ENCODE results near the gene QARS1.

The QARS1 gene

DNA sequence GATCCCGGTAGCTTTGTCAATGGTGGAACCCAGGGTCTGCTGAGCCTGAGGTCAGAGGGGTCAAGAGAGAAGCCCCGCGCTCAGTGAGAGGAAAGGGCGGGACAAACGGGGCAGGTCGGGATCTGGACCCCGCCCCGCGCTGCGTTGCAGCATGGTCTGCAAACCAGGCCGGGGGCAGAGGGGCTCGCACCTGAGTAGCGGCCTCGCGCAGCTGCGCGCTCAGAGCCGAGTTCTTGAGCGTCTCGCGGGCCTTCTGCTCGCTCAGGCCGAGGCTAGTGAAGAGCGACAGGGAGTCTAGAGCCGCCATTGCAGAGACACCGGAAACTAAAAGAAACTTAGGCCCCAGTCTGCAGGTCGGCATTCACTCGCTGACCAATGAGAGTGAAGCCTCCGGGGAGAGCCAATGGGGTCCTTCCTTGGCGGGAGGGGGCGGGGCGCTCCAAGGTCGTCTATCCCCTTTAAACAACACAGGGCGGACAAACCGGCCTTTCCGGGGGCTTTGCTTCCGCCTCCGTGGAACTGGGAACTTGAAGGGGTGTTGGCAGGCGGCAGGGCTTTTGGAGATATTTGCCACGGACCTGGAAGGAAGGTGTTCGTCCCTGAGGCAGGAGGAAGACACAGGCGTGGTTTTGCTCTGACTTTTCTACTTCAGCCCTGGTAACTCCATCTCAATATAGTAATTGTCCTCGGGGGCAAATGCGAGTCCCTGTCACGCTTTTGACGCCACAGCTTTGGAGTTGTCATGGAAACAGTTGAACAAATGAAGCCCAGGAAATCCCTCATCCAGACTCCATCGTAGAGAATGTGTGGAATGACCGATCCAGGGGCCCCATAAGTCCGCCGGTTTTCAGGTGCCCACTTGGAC is at the start of gene QARS1:
Gene QARS1, minus strand, starts transcription at position 331 of the 865 bp plus-strand sequence. Its CDS starts 24 bp downstream, at position 307.
- H3K9me3 ChIP-seq (ENCODE audit: control insufficient read depth, insufficient read depth, low read length), result no peaks in the 10 kb centered on the region
- H3K4me3 ChIP-seq (ENCODE audit: low read length), result peak within 1 kb of the TSS; percentile 85
- H3K27me3 ChIP-seq (ENCODE audit: control insufficient read depth, low read length), result no peaks in the 10 kb centered on the region
- H3K27ac ChIP-seq (ENCODE audit: low read depth, low read length), result peak within 1 kb of the TSS; percentile 64
- peak within 1 kb of the TSS; percentile 96 for H3K4me2 ChIP-seq (ENCODE audit: low read length)
- no peaks in the 10 kb centered on the region for H3K9me2 ChIP-seq (replicated peaks; ENCODE audit: control insufficient read depth, low read length)
- H3F3A ChIP-seq (ENCODE audit: control insufficient read depth, insufficient read depth), result peaks cover 4% of the 10 kb centered on the region; the same call in 1 of the 2 replicates
- TF ChIP-seq, protein P1, sequence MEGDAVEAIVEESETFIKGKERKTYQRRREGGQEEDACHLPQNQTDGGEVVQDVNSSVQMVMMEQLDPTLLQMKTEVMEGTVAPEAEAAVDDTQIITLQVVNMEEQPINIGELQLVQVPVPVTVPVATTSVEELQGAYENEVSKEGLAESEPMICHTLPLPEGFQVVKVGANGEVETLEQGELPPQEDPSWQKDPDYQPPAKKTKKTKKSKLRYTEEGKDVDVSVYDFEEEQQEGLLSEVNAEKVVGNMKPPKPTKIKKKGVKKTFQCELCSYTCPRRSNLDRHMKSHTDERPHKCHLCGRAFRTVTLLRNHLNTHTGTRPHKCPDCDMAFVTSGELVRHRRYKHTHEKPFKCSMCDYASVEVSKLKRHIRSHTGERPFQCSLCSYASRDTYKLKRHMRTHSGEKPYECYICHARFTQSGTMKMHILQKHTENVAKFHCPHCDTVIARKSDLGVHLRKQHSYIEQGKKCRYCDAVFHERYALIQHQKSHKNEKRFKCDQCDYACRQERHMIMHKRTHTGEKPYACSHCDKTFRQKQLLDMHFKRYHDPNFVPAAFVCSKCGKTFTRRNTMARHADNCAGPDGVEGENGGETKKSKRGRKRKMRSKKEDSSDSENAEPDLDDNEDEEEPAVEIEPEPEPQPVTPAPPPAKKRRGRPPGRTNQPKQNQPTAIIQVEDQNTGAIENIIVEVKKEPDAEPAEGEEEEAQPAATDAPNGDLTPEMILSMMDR (IDR thresholded peaks at IDR 0.05; ENCODE audit: low read depth, low read length, poor library complexity, severe bottlenecking), result no peak
- TF ChIP-seq EZH2phosphoT487 (IDR thresholded peaks at IDR 0.05; ENCODE audit: borderline replicate concordance, low read length), result no peak
- H3K79me2 ChIP-seq (ENCODE audit: control insufficient read depth, low read length), result peaks cover 29% of the 10 kb centered on the region
- H4K20me1 ChIP-seq (ENCODE audit: control insufficient read depth, insufficient read depth, low read depth, low read length), result no peaks in the 10 kb centered on the region
- H3K4me1 ChIP-seq (ENCODE audit: control insufficient read depth, low read length), result peaks cover 21% of the 10 kb centered on the region
- peaks cover 67% of the 10 kb centered on the region for H3K36me3 ChIP-seq (ENCODE audit: control insufficient read depth, low read length)

DNA sequence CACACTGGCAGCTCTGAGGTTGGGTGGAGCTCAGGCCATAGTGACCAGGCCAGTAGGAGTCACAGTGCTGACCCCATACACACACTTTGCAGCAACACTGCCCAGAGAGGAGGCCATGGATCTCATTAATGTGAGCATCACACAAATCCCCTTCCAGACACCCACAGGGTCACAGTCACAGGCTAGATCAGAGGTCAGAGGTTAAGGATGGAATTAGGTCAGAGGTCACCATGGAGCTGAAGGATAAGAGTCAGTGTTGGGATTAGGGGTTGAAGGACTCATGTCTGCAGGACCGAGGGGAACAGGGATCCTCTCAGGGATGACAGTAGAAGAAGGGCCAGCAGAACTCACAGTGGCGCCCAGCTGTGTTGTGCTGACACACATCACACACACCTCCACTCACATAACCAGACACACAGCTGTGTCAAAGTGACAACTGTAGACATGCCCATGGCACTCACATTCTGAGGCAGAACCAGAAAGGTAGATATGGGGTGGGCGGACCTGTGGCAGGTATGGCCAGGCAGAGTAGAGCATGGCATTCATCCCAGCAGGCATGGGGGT is 48.9 kb upstream of the QARS1 start:
- H3K27ac ChIP-seq (ENCODE audit: low read depth, low read length), result no peak overlapping the region
- H3K36me3 ChIP-seq (ENCODE audit: control insufficient read depth, low read length), result no peaks in the 10 kb centered on the region
- H3K4me1 ChIP-seq (ENCODE audit: control insufficient read depth, low read length), result no peaks in the 10 kb centered on the region
- no peaks in the 10 kb centered on the region for H4K20me1 ChIP-seq (ENCODE audit: control insufficient read depth, insufficient read depth, low read depth, low read length)
- H3K9me3 ChIP-seq (ENCODE audit: control insufficient read depth, insufficient read depth, low read length), result no peaks in the 10 kb centered on the region
- TF ChIP-seq, protein P1 (IDR thresholded peaks at IDR 0.05; ENCODE audit: low read depth, low read length, poor library complexity, severe bottlenecking), result no peak
- TF ChIP-seq EZH2phosphoT487 (IDR thresholded peaks at IDR 0.05; ENCODE audit: borderline replicate concordance, low read length), result no peak
- H3K79me2 ChIP-seq (ENCODE audit: control insufficient read depth, low read length), result no peaks in the 10 kb centered on the region
- H3K4me2 ChIP-seq (ENCODE audit: low read length), result no peak overlapping the region
- no peak overlapping the region for H3K4me3 ChIP-seq (ENCODE audit: low read length)
- H3F3A ChIP-seq (ENCODE audit: control insufficient read depth, insufficient read depth), result no peaks in the 10 kb centered on the region
- H3K27me3 ChIP-seq (ENCODE audit: control insufficient read depth, low read length), result no peaks in the 10 kb centered on the region
- H3K9me2 ChIP-seq (replicated peaks; ENCODE audit: control insufficient read depth, low read length), result no peaks in the 10 kb centered on the region

DNA sequence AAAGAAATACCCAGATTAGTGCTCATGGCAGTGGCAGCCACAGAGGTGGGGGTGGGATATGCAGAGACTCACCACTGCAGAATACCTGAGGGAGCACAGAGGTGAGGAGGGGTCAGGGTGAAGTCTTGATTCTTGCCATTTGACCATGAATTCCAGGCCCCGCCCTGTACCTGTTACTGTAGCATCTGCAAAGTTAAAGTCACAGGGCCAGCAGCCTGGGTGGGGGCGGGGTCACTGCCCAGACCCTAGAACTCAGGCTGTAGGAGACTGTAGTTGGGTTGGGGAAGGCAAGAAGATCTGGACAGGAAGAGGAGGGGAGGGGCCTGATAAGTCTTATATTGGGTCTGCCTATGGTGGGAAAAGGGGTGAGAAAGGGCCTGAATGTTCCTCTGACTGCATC is 47.1 kb upstream of the QARS1 start:
- Histone ChIP-seq H3K9me2 (replicated peaks; ENCODE audit: control insufficient read depth, low read length) (no peaks in the 10 kb centered on the region), H3K36me3 (ENCODE audit: control insufficient read depth, low read length) (no peaks in the 10 kb centered on the region), H3K27ac (ENCODE audit: low read depth, low read length) (no peak overlapping the region), H3K79me2 (ENCODE audit: control insufficient read depth, low read length) (no peaks in the 10 kb centered on the region), H3F3A (ENCODE audit: control insufficient read depth, insufficient read depth) (no peaks in the 10 kb centered on the region), H3K27me3 (ENCODE audit: control insufficient read depth, low read length) (no peaks in the 10 kb centered on the region), H4K20me1 (ENCODE audit: control insufficient read depth, insufficient read depth, low read depth, low read length) (no peaks in the 10 kb centered on the region), H3K4me2 (ENCODE audit: low read length) (no peak overlapping the region), H3K9me3 (ENCODE audit: control insufficient read depth, insufficient read depth, low read length) (no peaks in the 10 kb centered on the region), H3K4me1 (ENCODE audit: control insufficient read depth, low read length) (no peaks in the 10 kb centered on the region), H3K4me3 (ENCODE audit: low read length) (no peak overlapping the region)
- no peak for TF ChIP-seq EZH2phosphoT487 (IDR thresholded peaks at IDR 0.05; ENCODE audit: borderline replicate concordance, low read length)
- TF ChIP-seq, protein P1 (IDR thresholded peaks at IDR 0.05; ENCODE audit: low read depth, low read length, poor library complexity, severe bottlenecking), result no peak

Measured in DOHH2 (cell line).